ENCODE results near the gene SCUBE1.

DNA sequence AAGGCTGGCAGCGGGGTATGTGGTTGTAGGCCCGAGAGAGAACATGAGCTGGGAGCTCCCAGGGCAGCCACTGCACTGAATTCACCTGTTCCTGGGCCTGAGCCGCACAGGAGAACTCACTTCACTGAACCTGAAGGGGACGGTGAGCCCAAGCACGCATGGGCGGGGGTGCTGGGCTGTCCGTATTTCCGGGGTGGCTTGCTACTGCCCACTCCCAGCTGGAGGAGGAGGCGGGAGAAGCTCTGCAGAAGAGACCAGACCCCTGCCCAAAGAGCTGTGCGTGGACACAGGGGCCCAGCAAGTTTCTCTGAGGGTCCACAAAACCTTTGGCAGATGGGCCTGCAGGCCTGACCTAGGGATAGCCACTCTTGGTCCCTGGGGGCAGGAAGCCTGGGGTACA lies 161.1 kb downstream of the SCUBE1 start:
- TF ChIP-seq, protein P1, sequence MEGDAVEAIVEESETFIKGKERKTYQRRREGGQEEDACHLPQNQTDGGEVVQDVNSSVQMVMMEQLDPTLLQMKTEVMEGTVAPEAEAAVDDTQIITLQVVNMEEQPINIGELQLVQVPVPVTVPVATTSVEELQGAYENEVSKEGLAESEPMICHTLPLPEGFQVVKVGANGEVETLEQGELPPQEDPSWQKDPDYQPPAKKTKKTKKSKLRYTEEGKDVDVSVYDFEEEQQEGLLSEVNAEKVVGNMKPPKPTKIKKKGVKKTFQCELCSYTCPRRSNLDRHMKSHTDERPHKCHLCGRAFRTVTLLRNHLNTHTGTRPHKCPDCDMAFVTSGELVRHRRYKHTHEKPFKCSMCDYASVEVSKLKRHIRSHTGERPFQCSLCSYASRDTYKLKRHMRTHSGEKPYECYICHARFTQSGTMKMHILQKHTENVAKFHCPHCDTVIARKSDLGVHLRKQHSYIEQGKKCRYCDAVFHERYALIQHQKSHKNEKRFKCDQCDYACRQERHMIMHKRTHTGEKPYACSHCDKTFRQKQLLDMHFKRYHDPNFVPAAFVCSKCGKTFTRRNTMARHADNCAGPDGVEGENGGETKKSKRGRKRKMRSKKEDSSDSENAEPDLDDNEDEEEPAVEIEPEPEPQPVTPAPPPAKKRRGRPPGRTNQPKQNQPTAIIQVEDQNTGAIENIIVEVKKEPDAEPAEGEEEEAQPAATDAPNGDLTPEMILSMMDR (IDR thresholded peaks at IDR 0.05), result no peak
- TF ChIP-seq EZH2 (IDR thresholded peaks at IDR 0.05), result no peak
